Thyroid gland (tissue), 4 donors: ENCODE data around the gene MS4A7. TPM values are rescaled to one million over a fixed set of nuclear protein-coding genes. Genes with fewer than 3 reads are reported as not detected.

Source experiments
- DNase-seq, 2 donors: peaks; one replicate each; pipeline ENCODE4 v3.0.0-alpha.2; 2019
- H3K27ac ChIP-seq, 3 donors: fragments of 200-600 bp; sonication (generic); 1 replicate in 2 of 3; 2 replicates in 1 of 3; pipeline ENCODE4 v1.5.1; 2016 to 2019; ENCODE audit warnings: mild to moderate bottlenecking in 1 of 3, moderate library complexity in 1 of 3
- H3K27me3 ChIP-seq: fragments of 200-600 bp; sonication (generic); one replicate; pipeline ENCODE4 v1.5.1; 2019
- H3K36me3 ChIP-seq, 2 donors: fragments of 200-600 bp; sonication (generic); one replicate each; pipeline ENCODE4 v1.5.1; 2016 to 2019
- H3K4me1 ChIP-seq, 2 donors: fragments of 200-600 bp; sonication (generic); one replicate each; pipeline ENCODE4 v1.5.1; 2017 to 2019
- H3K4me3 ChIP-seq, 3 donors: fragments of 200-600 bp; sonication (generic); replicated peaks in 1 of 3; 1 replicate in 2 of 3; 2 replicates in 1 of 3; pipeline ENCODE4 v1.5.1; 2016; ENCODE audit warnings: mild to moderate bottlenecking in 1 of 3
- H3K9me3 ChIP-seq: fragments of 200-600 bp; sonication (generic); one replicate; pipeline ENCODE4 v1.5.1; 2017
- POLR2A ChIP-seq, 2 donors: fragments of 450-650 bp; IDR thresholded peaks; one replicate each; pipeline ENCODE4 v1.6.1; 2017; ENCODE audit warnings: antibody characterized with exemption in 2 of 2, mild to moderate bottlenecking in 2 of 2, moderate library complexity in 1 of 2
- WGBS, 2 donors: methylation state at CpG; one replicate each; pipeline ENCODE4 v1.1.5; 2017; 5-methylcytosine and 5-hydroxymethylcytosine counted together
- intact Hi-C: fragments of 100-400 bp; cut with DNase I; formaldehyde crosslinking; loops from one replicate; pipeline ENCODE4 v1.15.1; 2023
- total RNA-seq, 4 donors: library from RNA; depleted of rRNA; stranded (reverse); fragments of >200 nt; gene quantifications; one replicate each; pipeline ENCODE4 v1.2.3, GENCODE V29; 2016
- TF ChIP-seq, protein P1 (sequence below), 6 experiments: fragments of 200-600 bp in 3 of 6; fragments of 450-650 bp in 3 of 6; sonication (generic) in 3 of 6; IDR thresholded peaks; one replicate each; pipeline ENCODE4 v1.5.1; 2016 to 2019; ENCODE audit warnings: antibody characterized with exemption in 6 of 6, mild to moderate bottlenecking in 2 of 6, inconsistent platforms in 1 of 6, moderate library complexity in 1 of 6

Gene MS4A7
- total RNA-seq, 4 donors from 2014 or later = 6.1 to 44.2 (median 7.0) TPM

DNA sequence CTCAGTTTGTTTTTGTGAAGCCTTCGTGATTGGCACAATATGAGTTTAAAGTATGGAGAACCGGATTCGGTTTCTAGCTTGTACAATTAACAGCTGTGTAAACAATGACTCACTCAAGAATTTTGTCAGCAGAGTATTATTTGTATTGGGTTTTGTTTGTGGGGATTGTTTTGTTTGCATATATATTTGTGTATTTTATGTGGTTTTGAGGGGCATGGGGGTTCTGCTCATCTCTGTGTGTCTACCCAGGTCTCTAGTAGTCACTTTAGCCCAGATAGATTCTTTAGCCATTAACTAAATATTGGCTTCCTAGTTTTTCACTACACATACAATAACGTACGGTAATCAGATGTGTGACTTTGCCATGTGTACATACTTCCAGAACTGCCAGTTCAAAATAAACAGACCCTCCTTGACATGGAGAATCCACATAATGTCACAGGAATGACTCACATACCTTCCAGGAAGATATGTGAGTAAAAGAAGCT is 7.5 kb upstream of the MS4A7 start:
- DNase-seq = no peak
- Histone ChIP-seq H3K27me3 (no peaks in the 10 kb centered on the region), H3K4me1 (no peaks in the 10 kb centered on the region), H3K27ac (no peak overlapping the region), H3K36me3 (no peaks in the 10 kb centered on the region), H3K9me3 (no peaks in the 10 kb centered on the region), H3K4me3 (no peak overlapping the region)
- 42 to 46% methylated on average over 5 of the region's 5 CpGs for WGBS, 2 donors
- intact Hi-C loops = no loop called here
- TF ChIP-seq POLR2A (IDR thresholded peaks at IDR 0.05) = no peak
- TF ChIP-seq, protein P1, sequence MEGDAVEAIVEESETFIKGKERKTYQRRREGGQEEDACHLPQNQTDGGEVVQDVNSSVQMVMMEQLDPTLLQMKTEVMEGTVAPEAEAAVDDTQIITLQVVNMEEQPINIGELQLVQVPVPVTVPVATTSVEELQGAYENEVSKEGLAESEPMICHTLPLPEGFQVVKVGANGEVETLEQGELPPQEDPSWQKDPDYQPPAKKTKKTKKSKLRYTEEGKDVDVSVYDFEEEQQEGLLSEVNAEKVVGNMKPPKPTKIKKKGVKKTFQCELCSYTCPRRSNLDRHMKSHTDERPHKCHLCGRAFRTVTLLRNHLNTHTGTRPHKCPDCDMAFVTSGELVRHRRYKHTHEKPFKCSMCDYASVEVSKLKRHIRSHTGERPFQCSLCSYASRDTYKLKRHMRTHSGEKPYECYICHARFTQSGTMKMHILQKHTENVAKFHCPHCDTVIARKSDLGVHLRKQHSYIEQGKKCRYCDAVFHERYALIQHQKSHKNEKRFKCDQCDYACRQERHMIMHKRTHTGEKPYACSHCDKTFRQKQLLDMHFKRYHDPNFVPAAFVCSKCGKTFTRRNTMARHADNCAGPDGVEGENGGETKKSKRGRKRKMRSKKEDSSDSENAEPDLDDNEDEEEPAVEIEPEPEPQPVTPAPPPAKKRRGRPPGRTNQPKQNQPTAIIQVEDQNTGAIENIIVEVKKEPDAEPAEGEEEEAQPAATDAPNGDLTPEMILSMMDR (IDR thresholded peaks at IDR 0.05) = no peak

- intact Hi-C loops = no loop called here
- Histone ChIP-seq H3K4me1 (no peaks in the 10 kb centered on the region), H3K9me3 (no peaks in the 10 kb centered on the region), H3K27ac (no peak overlapping the region), H3K36me3 (no peaks in the 10 kb centered on the region), H3K27me3 (no peaks in the 10 kb centered on the region), H3K4me3 (no peak overlapping the region)
- 80 to 82% methylated on average over 3 of the region's 3 CpGs for whole genome bisulfite sequencing, 2 donors
- DNase-seq = no peak
- TF ChIP-seq, protein P1 (IDR thresholded peaks at IDR 0.05) = no peak
Measured at GRCh38 chr11:60371386-60371785, 6.9 kb upstream of the MS4A7 start.

DNA sequence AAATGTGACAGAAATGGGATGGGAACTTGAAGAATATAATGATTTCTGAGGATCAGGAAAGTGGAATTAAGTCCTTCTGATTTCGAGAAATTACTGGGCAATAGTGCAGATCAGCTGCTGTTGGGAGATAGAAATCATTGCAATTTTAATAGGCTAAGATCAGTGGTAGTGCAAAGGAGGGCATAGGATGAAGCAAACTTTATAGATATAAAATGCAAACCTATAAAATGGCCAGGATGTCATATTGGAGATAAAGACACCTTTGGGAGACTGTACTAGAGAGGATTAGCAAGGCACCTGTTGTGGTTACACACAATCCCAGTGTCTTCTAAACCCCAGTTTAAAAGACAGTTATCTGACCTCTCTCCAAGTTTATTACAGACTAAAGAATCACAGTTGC is 6.5 kb upstream of the MS4A7 start:
- intact Hi-C loops = no loop called here
- Histone ChIP-seq H3K36me3 (no peaks in the 10 kb centered on the region), H3K9me3 (no peaks in the 10 kb centered on the region), H3K27ac (no peak overlapping the region), H3K4me3 (no peak overlapping the region), H3K27me3 (no peaks in the 10 kb centered on the region), H3K4me1 (no peaks in the 10 kb centered on the region)
- 68 to 85% methylated on average over 1 of the region's 1 CpG for WGBS, 2 donors
- DNase-seq = no peak
- TF ChIP-seq POLR2A (IDR thresholded peaks at IDR 0.05) = no peak
- TF ChIP-seq, protein P1 (IDR thresholded peaks at IDR 0.05) = no peak

DNA sequence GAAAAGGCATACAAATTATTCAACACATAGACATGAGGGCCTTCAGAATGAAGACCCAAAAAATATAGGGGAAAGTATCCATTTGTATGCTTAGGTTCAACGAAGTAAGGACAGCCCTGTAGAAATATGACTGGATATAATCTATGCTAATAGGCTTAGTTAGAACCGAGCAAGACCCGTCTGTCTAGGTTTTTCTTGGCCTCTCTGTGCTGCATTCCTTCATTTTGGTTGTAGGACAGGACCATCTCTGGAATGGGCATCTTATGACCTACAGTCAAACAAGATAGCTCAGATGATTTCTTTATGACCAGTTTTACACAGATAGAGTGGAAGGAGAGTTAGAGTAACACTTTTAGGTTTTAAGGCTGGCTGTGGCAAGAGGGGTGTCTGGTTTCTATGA is 5.6 kb upstream of the MS4A7 start:
- Histone ChIP-seq H3K27ac (no peak overlapping the region), H3K4me3 (no peak overlapping the region), H3K27me3 (no peaks in the 10 kb centered on the region), H3K9me3 (no peaks in the 10 kb centered on the region), H3K36me3 (no peaks in the 10 kb centered on the region), H3K4me1 (no peaks in the 10 kb centered on the region)
- intact Hi-C loops = no loop called here
- TF ChIP-seq, protein P1 (IDR thresholded peaks at IDR 0.05) = no peak
- no peak for TF ChIP-seq POLR2A (IDR thresholded peaks at IDR 0.05)
- no peak for DNase-seq
- 86 to 91% methylated on average over 3 of the region's 3 CpGs for WGBS, 2 donors

- no peak overlapping the region for H3K4me3 ChIP-seq
- intact Hi-C loops = no loop called here
- H3K27ac ChIP-seq = no peak overlapping the region
- H3K4me1 ChIP-seq = no peaks in the 10 kb centered on the region
- DNase-seq = no peak
- no peaks in the 10 kb centered on the region for H3K9me3 ChIP-seq
- no peaks in the 10 kb centered on the region for H3K27me3 ChIP-seq
- no peak for TF ChIP-seq POLR2A (IDR thresholded peaks at IDR 0.05)
- TF ChIP-seq, protein P1 (IDR thresholded peaks at IDR 0.05) = no peak
- no peaks in the 10 kb centered on the region for H3K36me3 ChIP-seq
- 92% methylated on average over 3 of the region's 3 CpGs for WGBS, 2 donors
Measured at GRCh38 chr11:60375316-60375715, 3.0 kb upstream of the MS4A7 start.
